HG03439 (cell line): Measurements from ENCODE around the gene FBXO31.
"Not testable (repeated sequence)": the region's sequence is repeated elsewhere in the genome, so short reads cannot be mapped to it uniquely, and the experiment has no call there.

Source experiments
- ATAC-seq: cut with Tn5 transposase; IDR thresholded peaks from one replicate; pipeline ENCODE4 v1.9.1; 2021; ENCODE audit warnings: mild to moderate bottlenecking, moderate library complexity; ENCODE audit not compliant: unreplicated experiment

Gene FBXO31

DNA sequence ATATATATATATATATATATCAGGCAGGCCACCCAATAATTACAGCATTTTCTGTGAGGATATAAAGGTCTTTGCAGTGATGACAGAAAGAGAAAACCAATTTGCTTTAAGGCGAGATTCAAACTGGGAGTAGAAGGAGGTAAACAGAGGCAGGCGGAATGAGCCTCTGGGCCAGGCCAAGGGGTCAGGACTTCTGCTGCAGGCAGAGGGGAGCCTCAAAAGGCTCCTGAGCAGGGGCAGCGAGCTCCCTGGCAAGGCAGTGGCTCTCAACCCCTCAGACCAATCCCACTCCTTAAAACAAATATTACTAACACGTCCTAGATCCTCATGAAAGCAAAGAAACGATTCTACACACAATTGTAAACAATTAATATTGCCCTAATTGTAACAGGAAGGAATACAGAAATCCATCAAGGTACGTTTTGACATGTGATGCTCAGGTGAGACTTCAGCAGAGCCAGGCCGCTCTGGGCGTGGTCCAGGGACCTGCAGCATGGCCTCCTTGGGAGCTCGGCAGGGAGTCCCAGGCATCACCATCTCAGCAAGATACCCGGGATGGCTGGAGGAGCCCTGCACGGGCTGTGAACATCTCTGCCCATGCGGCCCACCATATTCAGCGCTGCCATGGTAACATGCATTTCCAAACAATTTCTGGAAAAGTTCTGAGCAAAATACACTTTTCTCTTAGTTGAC, 18.4 kb downstream of the FBXO31 start:
- ATAC-seq, result no peak

DNA sequence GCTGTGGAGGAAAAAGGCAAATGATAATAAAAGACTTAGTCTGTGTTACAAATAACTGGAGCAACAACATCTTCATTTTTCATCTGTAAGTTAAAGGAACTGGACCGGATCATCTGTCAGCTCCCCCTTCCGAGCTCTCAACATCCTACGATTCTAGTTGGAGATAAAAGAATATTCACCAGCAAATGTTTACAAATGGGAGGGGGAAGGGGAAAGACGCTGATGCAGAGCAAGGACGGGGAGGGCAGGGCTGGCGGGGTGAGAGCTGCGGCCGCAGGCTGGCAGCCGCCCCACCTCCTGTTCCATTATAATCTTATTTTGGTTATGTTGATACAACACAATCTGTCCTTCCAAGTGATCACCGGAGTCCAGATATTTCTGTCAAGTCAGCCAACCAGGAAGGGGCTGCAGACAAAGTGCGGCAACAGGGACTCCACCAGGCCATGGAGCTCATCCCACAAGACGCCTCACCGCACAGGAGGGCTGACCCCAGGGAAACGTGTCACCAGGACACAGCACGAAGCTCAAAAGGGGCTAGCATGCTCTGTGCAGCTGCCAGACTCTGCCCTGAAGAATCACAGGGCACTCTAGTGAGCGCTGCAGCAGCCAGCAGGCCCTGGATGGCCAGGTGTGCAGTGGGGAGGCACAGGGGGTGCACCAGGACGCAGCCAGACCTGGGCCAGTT, 19.7 kb downstream of the FBXO31 start:
- ATAC-seq, result no peak

DNA sequence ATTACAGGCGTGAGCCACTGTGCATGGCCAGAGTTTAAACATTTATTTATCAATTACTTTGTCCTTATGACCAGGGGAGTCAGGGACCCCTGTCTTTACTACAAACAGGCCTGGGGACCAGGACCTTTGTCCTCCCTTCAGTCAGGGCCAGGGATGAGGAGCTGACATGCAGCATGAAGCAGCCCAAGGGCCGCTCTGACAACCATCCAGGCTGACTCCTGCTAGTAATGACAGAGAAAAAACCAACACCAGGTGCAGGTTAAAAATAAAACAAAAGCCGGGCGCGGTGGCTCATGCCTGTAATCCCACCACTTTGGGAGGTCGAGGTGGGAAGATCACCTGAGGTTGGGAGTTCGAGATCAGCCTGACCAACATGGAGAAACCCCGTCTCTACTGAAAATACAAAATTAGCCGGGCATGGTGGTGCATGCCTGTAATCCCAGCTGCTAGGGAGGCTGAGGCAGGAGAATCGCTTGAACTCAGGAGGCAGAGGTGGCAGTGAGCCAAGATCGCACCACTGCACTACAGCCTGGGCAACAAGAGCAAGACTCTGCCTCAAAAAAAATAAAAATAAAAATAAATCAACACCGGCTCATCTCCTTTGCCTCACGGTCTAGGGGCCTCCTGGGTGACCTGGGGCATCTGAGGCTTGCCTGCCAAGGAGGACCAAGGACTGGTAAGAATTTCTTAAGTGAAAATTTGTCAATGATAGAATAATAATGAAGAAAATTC, 20.6 kb downstream of the FBXO31 start:
- ATAC-seq, result not testable (repeated sequence)

DNA sequence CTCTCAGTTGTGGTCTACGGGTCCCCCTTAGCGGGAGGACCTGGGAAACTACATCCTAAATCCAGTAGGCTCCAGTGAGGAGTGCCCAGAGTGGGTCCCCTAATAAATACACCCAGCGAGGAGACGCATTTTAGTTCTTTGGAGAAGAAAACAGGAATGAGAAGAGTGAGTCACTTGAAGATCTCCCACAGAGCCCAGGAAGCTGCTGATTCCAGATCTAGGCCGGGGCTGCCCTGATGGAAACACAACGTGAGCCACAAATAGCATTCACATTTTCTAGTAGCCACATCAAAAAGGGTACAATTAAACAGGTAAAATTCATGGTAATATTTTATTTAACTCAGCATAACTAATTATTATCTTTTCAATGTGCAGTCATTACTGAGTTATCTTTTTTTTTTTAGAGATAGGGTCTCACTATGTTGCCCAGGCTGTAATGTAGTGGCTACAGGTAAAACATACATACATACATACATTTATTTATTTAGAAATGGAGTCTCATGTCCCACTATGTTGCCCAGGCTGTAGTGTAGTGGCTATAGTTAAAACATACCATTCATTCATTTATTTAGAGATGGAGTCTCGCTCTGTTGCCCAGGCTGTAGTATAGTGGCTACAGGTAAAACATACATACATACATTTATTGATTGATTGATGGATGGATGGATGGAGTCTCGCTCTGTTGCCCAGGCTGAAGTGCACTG, 21.5 kb downstream of the FBXO31 start:
- ATAC-seq, result no peak

DNA sequence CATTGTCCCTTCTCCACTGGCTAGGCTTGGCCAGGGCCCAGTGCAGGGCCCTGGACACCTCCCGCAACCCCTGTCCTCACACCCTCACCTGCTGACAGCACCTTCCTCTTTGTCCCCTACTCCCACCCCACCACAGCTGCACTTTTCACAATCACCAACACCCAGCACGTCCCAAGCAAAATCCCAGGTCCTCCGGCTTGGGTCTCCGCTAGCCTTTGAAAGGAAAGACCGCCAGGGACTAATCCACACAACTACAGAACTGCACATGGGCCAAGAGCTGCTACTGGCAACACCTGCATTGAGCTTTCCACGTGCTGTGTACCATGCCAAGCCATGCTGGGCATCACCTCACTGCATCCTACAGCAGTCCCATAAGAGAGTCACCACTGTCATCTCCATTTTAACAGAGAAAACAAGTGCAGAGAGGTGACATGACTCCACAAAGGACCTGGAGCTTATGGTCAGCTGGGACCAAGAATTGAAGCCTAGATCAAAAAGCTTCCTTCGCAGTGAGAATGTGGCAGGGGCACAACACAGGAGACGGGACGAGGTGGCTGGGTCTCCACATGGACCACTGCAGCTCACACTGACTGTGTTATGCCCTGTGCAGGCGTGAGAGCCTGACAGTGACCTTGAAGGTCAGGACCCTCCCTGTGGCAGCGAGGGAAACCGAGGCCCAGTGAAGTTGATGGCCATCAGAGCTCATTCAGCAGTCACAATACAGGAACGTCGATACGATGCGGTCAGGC, 22.5 kb downstream of the FBXO31 start:
- ATAC-seq, result no peak

DNA sequence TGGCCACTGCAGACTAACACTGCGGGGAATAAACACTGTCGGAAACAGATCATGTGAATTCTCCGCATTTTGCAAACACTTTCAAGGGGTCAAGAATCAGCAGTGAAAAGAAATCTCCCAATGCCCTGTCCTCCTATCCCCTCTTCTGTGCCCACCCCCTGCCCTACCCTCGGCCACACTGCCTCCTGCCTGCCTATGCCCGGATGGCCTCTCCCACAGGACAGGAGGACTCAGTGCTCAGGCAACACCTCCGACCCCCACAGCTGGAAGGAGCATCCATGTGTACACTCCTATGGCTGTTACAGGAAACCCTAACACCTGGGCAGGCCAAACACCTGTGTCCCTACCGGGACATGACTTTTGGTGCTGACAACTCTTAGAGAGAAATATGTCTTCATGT, 24.5 kb downstream of the FBXO31 start:
- ATAC-seq, result no peak

DNA sequence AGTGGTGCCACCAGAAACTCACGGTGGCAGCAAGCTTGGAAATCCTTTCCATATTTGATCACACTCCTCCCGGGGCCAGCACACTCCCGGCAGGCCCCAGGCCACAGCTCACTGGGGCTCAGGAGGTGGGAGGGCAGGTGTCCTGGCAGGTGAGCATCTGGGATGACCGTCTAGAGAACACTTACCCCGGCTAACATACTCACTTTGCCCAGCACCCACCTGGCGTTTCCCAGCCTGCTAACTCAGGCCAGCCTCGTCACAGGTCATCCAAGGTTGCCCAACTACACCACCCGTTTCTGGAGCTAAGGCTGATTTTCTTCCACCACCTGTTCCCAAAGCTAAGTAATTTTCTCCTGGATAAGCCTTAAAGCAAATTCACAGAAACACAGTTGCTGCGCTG, 24.9 kb downstream of the FBXO31 start:
- no peak for ATAC-seq

DNA sequence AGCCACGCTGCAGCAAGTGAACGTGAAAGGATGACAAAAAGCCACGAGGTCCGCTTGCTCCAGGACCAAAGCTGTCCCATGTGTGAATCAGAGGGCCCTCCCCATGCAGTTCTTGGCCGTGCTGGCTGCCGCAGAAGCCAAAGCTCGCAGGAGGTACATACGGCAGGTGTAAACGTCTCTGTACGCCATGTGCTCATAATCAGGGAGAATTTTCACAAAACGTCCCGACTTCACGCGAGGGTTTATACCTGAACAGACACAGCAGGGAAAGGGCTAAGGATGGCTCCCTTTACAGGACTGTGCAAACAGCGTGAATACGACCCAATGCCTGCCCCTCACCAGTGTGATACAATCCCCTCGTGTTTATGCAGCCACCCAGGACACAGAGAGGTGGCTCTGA, 25.3 kb downstream of the FBXO31 start:
- no peak for ATAC-seq

DNA sequence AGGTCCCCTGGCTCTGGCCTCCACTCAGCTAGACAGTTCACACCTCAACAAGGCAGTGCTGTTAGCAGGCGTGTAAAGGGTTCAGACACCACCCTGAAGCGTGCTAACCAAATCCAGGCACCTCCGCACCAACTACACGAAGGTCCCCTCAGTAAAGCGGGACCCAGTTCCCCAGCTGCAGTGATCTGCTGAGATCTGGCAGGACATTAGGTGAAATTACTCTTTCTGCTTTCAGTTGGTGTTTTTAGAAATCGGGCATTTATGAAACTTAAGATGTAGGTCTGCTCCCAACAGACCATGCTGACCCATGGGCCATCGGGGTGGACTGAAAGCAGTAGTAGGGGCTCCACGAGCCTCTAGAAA, 27.1 kb downstream of the FBXO31 start:
- no peak for ATAC-seq

DNA sequence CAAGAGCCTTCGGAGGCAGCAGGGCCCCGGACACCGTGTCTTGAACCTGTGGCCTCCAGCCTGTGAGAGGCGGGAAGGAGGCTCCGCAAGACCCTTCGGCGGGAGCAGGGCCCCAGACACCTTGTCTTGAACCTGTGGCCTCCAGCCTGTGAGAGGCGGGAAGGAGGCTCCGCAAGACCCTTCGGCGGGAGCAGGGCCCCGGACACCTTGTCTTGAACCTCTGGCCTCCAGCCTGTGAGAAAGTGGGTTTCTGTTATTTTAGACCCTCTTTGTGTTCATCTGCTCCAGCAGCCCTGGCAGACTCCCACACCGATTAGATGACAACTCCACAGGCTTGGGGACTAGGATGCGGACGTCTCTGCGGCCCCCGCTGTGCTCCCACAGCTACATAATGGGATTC, 30.0 kb downstream of the FBXO31 start:
- no peak for ATAC-seq

DNA sequence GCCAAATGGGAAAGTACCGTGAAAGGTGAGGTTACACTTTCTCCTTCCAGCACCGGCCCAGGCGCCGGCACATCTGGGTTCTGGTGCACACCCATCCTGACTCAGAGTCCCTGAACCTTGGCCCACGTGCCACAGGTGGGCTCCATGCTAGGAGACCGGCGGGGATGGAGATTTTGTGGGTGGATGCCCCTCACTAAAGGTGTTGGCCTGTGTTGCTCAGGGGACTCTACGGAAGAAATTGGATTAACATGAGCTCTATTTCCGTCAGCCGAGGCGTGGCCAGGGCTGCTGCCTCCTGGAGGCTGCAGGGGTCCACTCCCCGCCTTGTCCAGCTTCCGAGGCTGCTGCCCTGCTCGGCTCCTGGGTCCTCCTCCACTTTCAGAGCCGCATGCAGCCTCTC, 30.8 kb downstream of the FBXO31 start:
- no peak for ATAC-seq

DNA sequence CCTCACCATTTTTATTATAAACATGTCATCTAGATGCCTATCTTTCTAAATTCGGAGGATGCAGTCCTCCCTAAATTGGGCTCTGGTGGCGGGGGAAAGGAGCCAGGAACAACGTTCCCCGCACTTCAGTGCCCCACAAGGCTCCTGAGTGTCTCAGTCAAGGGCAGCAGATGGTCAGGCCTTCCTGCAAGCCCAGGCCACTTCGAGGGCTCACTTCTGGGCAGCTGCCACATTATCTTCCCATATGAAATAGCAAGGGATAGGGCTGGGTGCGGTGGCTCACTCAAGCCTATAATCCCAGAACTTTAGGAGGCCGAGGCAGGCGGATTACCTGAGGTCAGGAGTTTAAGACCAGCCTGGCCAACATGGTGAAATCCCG, 32.3 kb downstream of the FBXO31 start:
- no peak for ATAC-seq

DNA sequence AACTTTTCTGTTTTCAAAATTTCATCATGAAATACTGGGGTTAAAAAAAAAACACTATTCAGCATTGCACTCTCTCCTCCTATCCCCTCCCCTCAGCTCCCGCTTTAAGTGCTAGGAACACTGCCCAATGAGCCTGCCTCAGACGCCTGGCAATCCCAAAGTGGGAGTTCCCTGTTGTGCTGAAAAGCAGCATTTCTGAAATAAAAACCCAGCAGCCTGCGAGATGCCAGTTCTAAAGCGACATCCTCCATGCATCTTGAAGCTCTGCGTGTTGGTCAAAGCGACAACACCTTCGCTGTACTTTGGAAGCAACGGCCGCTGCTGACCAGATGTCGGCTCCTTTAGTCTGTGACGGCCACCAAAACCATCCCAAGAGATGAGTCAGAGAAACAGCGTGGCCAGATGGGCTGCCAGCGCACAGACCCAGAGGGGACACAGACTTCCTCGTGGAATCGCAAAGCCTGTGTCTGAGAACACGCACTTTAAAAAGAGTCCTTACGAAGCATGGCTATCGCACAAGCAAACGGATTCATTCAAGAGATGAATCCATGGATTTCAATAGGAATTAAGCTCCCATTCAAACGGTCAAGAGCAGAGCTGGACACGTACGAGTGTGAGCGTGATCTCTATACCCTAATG, 32.8 kb downstream of the FBXO31 start:
- no peak for ATAC-seq

DNA sequence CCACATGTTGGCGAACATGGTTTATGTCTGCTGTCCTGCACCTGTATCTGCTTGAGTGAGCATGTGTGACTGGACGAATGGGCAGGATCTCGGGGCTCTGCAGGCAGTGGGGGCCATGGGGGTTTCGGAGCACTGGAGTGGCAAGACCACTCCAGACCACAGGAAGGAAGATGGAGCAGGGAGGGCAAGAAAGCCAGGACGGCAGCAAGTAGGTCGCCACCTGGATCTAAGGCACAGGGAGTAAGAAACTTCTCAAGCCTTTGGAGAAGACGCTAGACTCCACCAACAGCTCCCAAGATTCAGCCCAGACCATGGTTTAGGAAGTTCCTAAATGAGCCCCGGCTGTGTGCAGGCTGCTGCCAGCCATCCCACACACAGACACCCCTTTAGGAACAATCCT, 33.5 kb downstream of the FBXO31 start:
- no peak for ATAC-seq

DNA sequence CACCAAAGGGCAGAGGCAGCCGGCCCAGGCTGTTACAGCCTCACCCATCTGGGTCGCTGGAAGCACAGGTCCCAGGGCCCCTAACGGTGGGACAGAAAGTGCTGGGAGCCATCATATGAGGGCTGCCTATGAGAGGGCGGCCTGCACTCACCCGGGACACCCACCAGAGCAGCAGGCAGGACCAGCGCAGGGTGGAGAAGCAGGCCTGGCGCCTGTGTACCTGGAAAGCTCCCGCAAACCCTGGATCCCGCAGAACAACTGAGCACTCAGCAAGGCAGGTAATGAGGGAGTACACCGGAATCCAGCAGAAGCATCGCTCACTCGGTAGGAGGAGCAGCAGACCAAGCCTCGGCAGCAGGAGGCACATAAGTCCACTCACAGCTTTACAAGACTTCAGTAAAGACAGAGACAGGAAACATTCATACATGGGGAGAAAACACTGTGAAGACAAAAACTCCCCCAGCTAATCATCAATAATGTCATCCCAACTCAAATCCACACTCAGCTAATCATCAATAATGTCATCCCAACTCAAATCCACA, 34.9 kb downstream of the FBXO31 start:
- ATAC-seq, result no peak

DNA sequence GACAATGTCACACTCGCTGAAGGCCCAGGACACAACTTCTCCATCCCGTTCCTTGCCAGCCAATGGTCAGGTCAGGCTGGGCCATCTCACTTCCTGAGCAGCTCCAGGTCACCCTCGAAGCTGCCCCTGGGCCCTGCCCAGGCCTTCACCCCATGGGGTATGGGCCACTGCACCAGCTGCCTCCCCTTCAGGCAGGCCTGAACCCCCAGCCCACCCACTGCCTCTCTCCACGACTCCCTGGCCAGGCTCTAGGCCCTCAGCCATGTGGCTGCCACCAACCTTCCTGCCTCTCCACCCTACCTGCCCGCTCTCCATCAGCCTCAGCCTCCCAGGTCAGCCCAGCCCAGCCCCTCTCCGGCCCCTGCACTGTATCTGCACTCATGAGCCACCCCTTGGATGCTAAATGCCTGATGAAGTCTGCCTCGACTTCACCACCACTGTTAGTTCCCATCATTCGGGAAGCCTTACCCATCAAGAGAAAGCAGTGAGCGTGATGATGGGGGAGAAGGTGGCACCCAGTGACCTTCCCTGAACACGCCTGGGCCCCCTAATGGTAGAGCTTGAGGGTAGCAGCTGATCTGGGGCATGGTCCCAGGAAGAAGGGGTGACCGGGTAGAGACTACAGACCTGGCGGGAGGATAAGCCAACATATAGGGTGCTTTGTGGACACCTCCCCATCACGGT, 35.5 kb downstream of the FBXO31 start:
- ATAC-seq, result no peak

DNA sequence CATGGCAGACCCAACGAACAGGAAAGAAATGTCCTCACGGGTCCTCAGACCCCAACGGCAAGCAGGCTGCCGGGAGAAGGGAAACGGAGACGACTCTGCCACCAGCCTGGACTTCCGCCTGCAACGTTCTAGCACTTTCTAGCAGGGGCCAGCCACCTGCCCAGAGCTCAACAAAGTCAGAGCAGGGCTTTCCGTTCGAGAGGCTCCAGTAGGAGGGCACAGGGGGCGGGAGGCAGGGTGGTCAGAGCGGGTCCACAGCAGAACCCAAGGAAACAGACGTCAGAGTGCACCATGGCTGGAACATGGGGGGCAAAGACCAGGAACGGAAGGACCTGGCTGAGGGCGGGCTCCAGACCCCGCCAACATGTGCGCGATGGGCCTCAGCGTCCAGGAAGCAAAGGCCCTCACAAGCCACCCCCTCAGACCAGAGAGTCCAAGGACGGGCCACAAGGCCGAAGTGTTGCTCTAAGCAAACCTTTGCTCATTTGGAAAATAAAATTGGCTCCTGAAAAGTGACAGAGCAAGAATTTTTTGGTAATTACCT, 37.0 kb downstream of the FBXO31 start:
- no peak for ATAC-seq

DNA sequence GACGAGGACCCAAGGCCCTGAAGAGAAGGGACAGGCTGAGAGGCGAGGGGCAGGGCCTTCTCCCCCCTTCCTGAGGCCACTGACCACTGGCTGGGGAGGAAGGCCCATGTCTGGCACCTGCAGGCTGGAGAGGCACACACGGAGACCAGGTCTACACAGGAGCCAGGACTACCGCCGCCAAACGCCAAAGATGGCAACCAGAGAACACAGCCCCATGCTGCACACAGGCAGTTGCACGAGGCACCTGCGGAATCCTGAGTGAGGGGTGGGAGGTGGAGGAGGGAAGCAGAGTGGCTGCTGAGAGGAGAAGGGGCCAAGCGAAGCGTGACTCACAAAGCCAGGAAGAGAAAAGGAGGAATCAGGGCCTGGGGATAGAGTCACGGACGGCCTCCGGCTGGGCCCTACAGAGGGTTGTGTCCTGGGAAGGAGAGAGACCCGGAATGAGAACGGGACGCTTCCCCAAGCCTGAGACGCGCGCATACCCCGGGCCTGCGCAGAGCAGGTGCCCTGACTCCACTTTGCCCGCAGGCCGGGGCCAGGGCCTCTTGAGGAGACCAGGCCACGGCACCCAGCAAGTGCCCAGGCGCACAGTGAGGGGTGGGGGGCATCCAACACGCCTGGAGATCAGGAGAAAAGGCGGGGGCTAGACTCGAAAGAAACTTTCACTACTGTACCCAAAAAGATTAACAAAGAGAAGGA, 37.7 kb downstream of the FBXO31 start:
- no peak for ATAC-seq
